SK-N-SH (cell line): ENCODE data around the gene SLC66A2. TPM values are rescaled to one million over a fixed set of nuclear protein-coding genes. Genes with fewer than 3 reads are reported as not detected.

Source experiments
- CTCF ChIA-PET: fragments of 300-600, 350-600 bp; formaldehyde crosslinking; extraction: SDS; loops from one replicate; lab custom pipeline; 2021; lab: Yijun Ruan, JAX
- POLR2A ChIA-PET: fragments of 350-600 bp; sonication (Branson Sonifier 250); formaldehyde crosslinking; extraction: SDS; loops from one replicate; lab custom pipeline; 2020; ENCODE audit warnings: antibody characterized with exemption, inconsistent platforms; lab: Yijun Ruan, JAX
- DNase-seq: peaks from one replicate; pipeline ENCODE4 v3.0.0; 2012
- H2AFZ ChIP-seq: fragments of 200-600 bp; sonication (generic); 2 replicates; pipeline ENCODE4 v1.8.1; 2016; ENCODE audit warnings: antibody characterized with exemption, mild to moderate bottlenecking, low read depth
- H3F3A ChIP-seq: fragments of 200-600 bp; sonication (generic); replicated peaks from 2 replicates; pipeline ENCODE3; 2016; ENCODE audit warnings: antibody characterized with exemption, mild to moderate bottlenecking; ENCODE audit not compliant: insufficient read depth
- H3K27ac ChIP-seq, 2 experiments: fragments of 200-500 bp in 1 of 2; fragments of 200-600 bp in 1 of 2; sonication (Bioruptor generic) in 1 of 2; sonication (generic), shearing (Covaris generic) in 1 of 2; 2 replicates each; pipeline versions ENCODE4 v1.5.1 to v1.6.1; 2014 to 2016; ENCODE audit warnings: low read depth in 2 of 2, inconsistent platforms in 1 of 2, low read length in 1 of 2, mild to moderate bottlenecking in 1 of 2, mixed read lengths in 1 of 2
- H3K27me3 ChIP-seq: fragments of 200-600 bp; sonication (generic), shearing (Covaris generic); 2 replicates; pipeline ENCODE4 v1.6.1; 2016; ENCODE audit warnings: mixed run types; ENCODE audit not compliant: insufficient read depth
- H3K36me3 ChIP-seq, 2 experiments: fragments of 200-500 bp in 1 of 2; fragments of 200-600 bp in 1 of 2; sonication (Bioruptor generic) in 1 of 2; sonication (generic) in 1 of 2; replicated peaks in 1 of 2; 2 replicates each; pipeline versions ENCODE3 to v1.5.1; 2014 to 2016; ENCODE audit warnings: low read length in 1 of 2, mild to moderate bottlenecking in 1 of 2; ENCODE audit not compliant: insufficient read depth in 2 of 2, control insufficient read depth in 1 of 2
- H3K4me1 ChIP-seq, 2 experiments: fragments of 200-500 bp in 1 of 2; fragments of 200-600 bp in 1 of 2; sonication (Bioruptor generic) in 1 of 2; sonication (generic), shearing (Covaris generic) in 1 of 2; 2 replicates each; pipeline versions ENCODE4 v1.5.1 to v1.6.1; 2014 to 2016; ENCODE audit warnings: low read depth in 1 of 2, low read length in 1 of 2, mixed run types in 1 of 2; ENCODE audit not compliant: insufficient read depth in 2 of 2, control insufficient read depth in 1 of 2
- H3K4me2 ChIP-seq: fragments of 200-600 bp; sonication (generic), shearing (Covaris generic); 2 replicates; pipeline ENCODE4 v1.6.1; 2017; ENCODE audit warnings: mixed run types
- H3K4me3 ChIP-seq, 2 experiments: fragments of 200-500 bp in 1 of 2; fragments of 200-600 bp in 1 of 2; sonication (Bioruptor generic) in 1 of 2; sonication (generic), shearing (Covaris generic) in 1 of 2; 2 replicates each; pipeline versions ENCODE4 v1.5.1 to v1.8.1; 2014 to 2016; ENCODE audit warnings: low read depth in 2 of 2, inconsistent platforms in 1 of 2, low read length in 1 of 2, mild to moderate bottlenecking in 1 of 2, mixed read lengths in 1 of 2, moderate library complexity in 1 of 2
- H3K79me2 ChIP-seq: fragments of 200-600 bp; sonication (generic); 2 replicates; pipeline ENCODE4 v1.8.1; 2017; ENCODE audit warnings: mild to moderate bottlenecking; ENCODE audit not compliant: insufficient read depth
- H3K9ac ChIP-seq: fragments of 200-600 bp; sonication (generic); 2 replicates; pipeline ENCODE4 v1.6.1; 2017; ENCODE audit warnings: mixed run types
- H3K9me2 ChIP-seq: fragments of 200-600 bp; sonication (generic); 2 replicates; pipeline ENCODE4 v1.6.1; 2017; ENCODE audit warnings: mixed run types
- H3K9me3 ChIP-seq: fragments of 200-600 bp; sonication (generic); 2 replicates; pipeline ENCODE4 v1.6.1; 2017; ENCODE audit warnings: mixed run types, mild to moderate bottlenecking, moderate library complexity
- H4K20me1 ChIP-seq: fragments of 200-600 bp; sonication (generic); 2 replicates; pipeline ENCODE4 v1.6.1; 2017; ENCODE audit warnings: mild to moderate bottlenecking, mixed run types; ENCODE audit not compliant: insufficient read depth
- CHD2 ChIP-seq: fragments of 150-350 bp; IDR thresholded peaks from 2 replicates; pipeline ENCODE4 v1.6.1; 2018; ENCODE audit warnings: low read length; ENCODE audit not compliant: partially characterized antibody
- CTCF ChIP-seq: fragments of 200-600 bp; sonication (generic); IDR thresholded peaks from 2 replicates; pipeline ENCODE4 v1.6.1; 2017; ENCODE audit warnings: antibody characterized with exemption, mild to moderate bottlenecking, moderate library complexity
- ELF1 ChIP-seq: IDR thresholded peaks from 2 replicates; pipeline ENCODE4 v1.4.0; 2012
- FOSL2 ChIP-seq: IDR thresholded peaks from 2 replicates; pipeline ENCODE4 v1.4.0; 2012; ENCODE audit warnings: low read depth, mild to moderate bottlenecking, moderate library complexity, borderline replicate concordance
- FOXJ3 ChIP-seq: sonication (generic); formaldehyde crosslinking; IDR thresholded peaks from 2 replicates; pipeline ENCODE4 v1.5.1; 2020; ENCODE audit warnings: mild to moderate bottlenecking, missing genetic modification reagents
- FOXM1 ChIP-seq: IDR thresholded peaks from 2 replicates; pipeline ENCODE4 v1.4.0; 2012; ENCODE audit warnings: low read depth, mild to moderate bottlenecking
- GABPA ChIP-seq: IDR thresholded peaks from 2 replicates; pipeline ENCODE4 v1.4.0; 2012; ENCODE audit warnings: low read depth, mild to moderate bottlenecking
- JUND ChIP-seq: IDR thresholded peaks from 2 replicates; pipeline ENCODE4 v1.4.0; 2012
- MAX ChIP-seq: IDR thresholded peaks from 2 replicates; pipeline ENCODE4 v1.4.0; 2012; ENCODE audit warnings: low read depth
- MEF2A ChIP-seq: IDR thresholded peaks from 2 replicates; pipeline ENCODE4 v1.4.0; 2012; ENCODE audit warnings: low read depth, borderline replicate concordance
- NFIC ChIP-seq: IDR thresholded peaks from 2 replicates; pipeline ENCODE4 v1.4.0; 2012; ENCODE audit warnings: borderline replicate concordance
- NRF1 ChIP-seq: IDR thresholded peaks from 2 replicates; pipeline ENCODE4 v1.6.1; 2012; ENCODE audit warnings: low read depth, mild to moderate bottlenecking, low read length
- RCOR1 ChIP-seq: fragments of 150-350 bp; IDR thresholded peaks from 2 replicates; pipeline ENCODE4 v1.6.1; 2017; ENCODE audit warnings: antibody characterized with exemption, low read length
- RFX5 ChIP-seq: IDR thresholded peaks from 2 replicates; pipeline ENCODE4 v1.6.1; 2012; ENCODE audit warnings: mild to moderate bottlenecking, improper control_type of control experiment, low read length
- SIN3A ChIP-seq: IDR thresholded peaks from 2 replicates; pipeline ENCODE4 v1.6.1; 2012; ENCODE audit warnings: low read depth, mild to moderate bottlenecking, low read length, moderate library complexity, borderline replicate concordance
- SMC3 ChIP-seq: IDR thresholded peaks from 2 replicates; pipeline ENCODE4 v1.6.1; 2012; ENCODE audit warnings: low read depth, low read length, improper control_type of control experiment
- TEAD4 ChIP-seq: IDR thresholded peaks from 2 replicates; pipeline ENCODE4 v1.4.0; 2012; ENCODE audit warnings: mild to moderate bottlenecking, borderline replicate concordance; ENCODE audit not compliant: insufficient read depth
- USF1 ChIP-seq: IDR thresholded peaks from 2 replicates; pipeline ENCODE4 v1.4.0; 2012; ENCODE audit warnings: low read depth, borderline replicate concordance
- USF2 ChIP-seq: fragments of 150-350 bp; IDR thresholded peaks from 2 replicates; pipeline ENCODE4 v1.6.1; 2017; ENCODE audit warnings: antibody characterized with exemption, low read length, low read depth, borderline replicate concordance
- YY1 ChIP-seq: IDR thresholded peaks from 2 replicates; pipeline ENCODE4 v1.4.0; 2012; ENCODE audit warnings: low read depth, mild to moderate bottlenecking
- WGBS: methylation state at CpG from one replicate; pipeline ENCODE4 v1.1.6; 2017; ENCODE audit warnings: low lambda C conversion rate; 5-methylcytosine and 5-hydroxymethylcytosine counted together
- polyA plus RNA-seq, 3 experiments: library from polyadenylated mRNA; depleted of rRNA; stranded (reverse); fragments of >200 nt; gene quantifications; 2 replicates each; pipeline ENCODE4 v1.2.3, GENCODE V29; 2012

SLC66A2 gene
- polyA plus RNA-seq, 1 of the 3 experiments (the other 2 are of a cell fraction): 14.5 TPM

- TF ChIP-seq TEAD4: no peak
- no peak for TF ChIP-seq USF1
- TF ChIP-seq YY1: no peak
- no peak for TF ChIP-seq FOSL2
- no peak for TF ChIP-seq CTCF
- TF ChIP-seq NFIC: no peak
- no peak for TF ChIP-seq NRF1
- TF ChIP-seq SMC3: no peak
- TF ChIP-seq FOXJ3 (CRISPR knock-in tag): no peak
- no peak for TF ChIP-seq JUND
- TF ChIP-seq, all 33 proteins: peak for 0
- H2AFZ ChIP-seq: no peak overlapping the region
- peaks cover 4 to 13% of the 10 kb centered on the region in 2 experiments; a peak in 2 of 4 replicates for H3K4me1 ChIP-seq
- H3K36me3 ChIP-seq: peaks cover 2 to 21% of the 10 kb centered on the region in 2 experiments
- 93% methylated on average over 12 of the region's 12 CpGs for WGBS
- H4K20me1 ChIP-seq: peaks cover 74% of the 10 kb centered on the region
- H3K4me3 ChIP-seq: no peak overlapping the region
- DNase-seq: no peak
- peaks cover 9% of the 10 kb centered on the region for H3F3A ChIP-seq
- ChIA-PET POLR2A (no interaction called here), CTCF (interaction anchor here (1.3 kb wide), 1 partner anchor 12 kb away, joined by 3 read pairs; no protein-coding TSS in a partner anchor)
- H3K9me3 ChIP-seq: no peaks in the 10 kb centered on the region
- H3K4me2 ChIP-seq: no peak overlapping the region
- no peaks in the 10 kb centered on the region for H3K9me2 ChIP-seq
- peaks cover 81% of the 10 kb centered on the region for H3K79me2 ChIP-seq
- H3K27me3 ChIP-seq: no peaks in the 10 kb centered on the region
- no peak overlapping the region for H3K9ac ChIP-seq
- no peak overlapping the region for H3K27ac ChIP-seq
These were observed 33.7 kb upstream of the SLC66A2 start for GRCh38 chr18:79985172-79985571.

GRCh38 chr18:79983793-79984192, 32.3 kb upstream of the SLC66A2 start:
- Histone ChIP-seq H3K9me2 (no peaks in the 10 kb centered on the region), H3K27ac (no peak overlapping the region), H4K20me1 (peaks cover 88% of the 10 kb centered on the region), H3K4me1 (peaks cover 4 to 10% of the 10 kb centered on the region in 2 experiments; a peak in 2 of 4 replicates), H3K9ac (no peak overlapping the region), H2AFZ (no peak overlapping the region), H3F3A (no peaks in the 10 kb centered on the region), H3K79me2 (peaks cover 95% of the 10 kb centered on the region), H3K9me3 (no peaks in the 10 kb centered on the region), H3K27me3 (no peaks in the 10 kb centered on the region), H3K36me3 (peaks cover 4 to 26% of the 10 kb centered on the region in 2 experiments), H3K4me3 (no peak overlapping the region), H3K4me2 (no peak overlapping the region)
- 99% methylated on average over 7 of the region's 7 CpGs for WGBS
- ChIA-PET POLR2A (no interaction called here), CTCF (no interaction called here)
- no peak for DNase-seq
- TF ChIP-seq USF1 (no peak), SIN3A (no peak), RFX5 (no peak), ELF1 (no peak), GABPA (no peak), FOSL2 (no peak), FOXM1 (no peak), CTCF (no peak), MAX (no peak), CHD2 (no peak), NRF1 (no peak), RCOR1 (no peak), MEF2A (no peak), USF2 (no peak)
